Measurements from ENCODE around the gene TRIOBP. TPM values are rescaled to one million over a fixed set of nuclear protein-coding genes. Genes with fewer than 3 reads are reported as not detected.

Gene TRIOBP
- total and polyA plus RNA-seq, 2 donors (not counting 1 experiment from before 2014, with no cell fraction given): 32.9 to 131 TPM

- no peak overlapping the region for H3K9ac ChIP-seq (ENCODE audit: insufficient read depth, low read length)
- DNase-seq (ENCODE audit: low read depth in 2 of 2): no peak
- peaks cover 36% of the 10 kb centered on the region for H3K36me3 ChIP-seq (ENCODE audit: control insufficient read depth, insufficient read depth, low read length)
Observed at GRCh38 chr22:37764622-37765021, 67.8 kb downstream of the TRIOBP start.

GRCh38 chr22:37765498-37765897 lies 68.7 kb downstream of the TRIOBP start:
- Histone ChIP-seq H3K36me3 (ENCODE audit: control insufficient read depth, insufficient read depth, low read length) (peaks cover 33% of the 10 kb centered on the region), H3K4me2 (ENCODE audit: extremely low read depth, insufficient read depth, low read length) (no peak overlapping the region), H3K4me3 (replicated peaks in 1 of 4; ENCODE audit: control extremely low read depth in 1 of 4, insufficient read depth in 1 of 4, low read depth in 3 of 4, low read length in 4 of 4) (no peak overlapping the region), H3K9me3 (ENCODE audit: control insufficient read depth, insufficient read depth, low read depth, low read length) (no peaks in the 10 kb centered on the region), H2AFZ (ENCODE audit: low read length) (no peak overlapping the region), H4K20me1 (ENCODE audit: control insufficient read depth, extremely low read depth, insufficient read depth, low read length) (no peaks in the 10 kb centered on the region), H3K27ac (ENCODE audit: insufficient read depth, low read length) (no peak overlapping the region), H3K27me3 (ENCODE audit: control insufficient read depth, insufficient read depth, low read length) (no peaks in the 10 kb centered on the region), H3K9ac (ENCODE audit: insufficient read depth, low read length) (no peak overlapping the region), H3K79me2 (ENCODE audit: control insufficient read depth, insufficient read depth, low read length) (no peaks in the 10 kb centered on the region), H3K4me1 (ENCODE audit: control insufficient read depth, extremely low read depth, insufficient read depth, low read length) (no peaks in the 10 kb centered on the region)
- no peak for DNase-seq (ENCODE audit: low read depth in 2 of 2)
- TF ChIP-seq EZH2 (IDR thresholded peaks at IDR 0.05; ENCODE audit: low read length, missing control alignments): no peak
- TF ChIP-seq, protein P1, sequence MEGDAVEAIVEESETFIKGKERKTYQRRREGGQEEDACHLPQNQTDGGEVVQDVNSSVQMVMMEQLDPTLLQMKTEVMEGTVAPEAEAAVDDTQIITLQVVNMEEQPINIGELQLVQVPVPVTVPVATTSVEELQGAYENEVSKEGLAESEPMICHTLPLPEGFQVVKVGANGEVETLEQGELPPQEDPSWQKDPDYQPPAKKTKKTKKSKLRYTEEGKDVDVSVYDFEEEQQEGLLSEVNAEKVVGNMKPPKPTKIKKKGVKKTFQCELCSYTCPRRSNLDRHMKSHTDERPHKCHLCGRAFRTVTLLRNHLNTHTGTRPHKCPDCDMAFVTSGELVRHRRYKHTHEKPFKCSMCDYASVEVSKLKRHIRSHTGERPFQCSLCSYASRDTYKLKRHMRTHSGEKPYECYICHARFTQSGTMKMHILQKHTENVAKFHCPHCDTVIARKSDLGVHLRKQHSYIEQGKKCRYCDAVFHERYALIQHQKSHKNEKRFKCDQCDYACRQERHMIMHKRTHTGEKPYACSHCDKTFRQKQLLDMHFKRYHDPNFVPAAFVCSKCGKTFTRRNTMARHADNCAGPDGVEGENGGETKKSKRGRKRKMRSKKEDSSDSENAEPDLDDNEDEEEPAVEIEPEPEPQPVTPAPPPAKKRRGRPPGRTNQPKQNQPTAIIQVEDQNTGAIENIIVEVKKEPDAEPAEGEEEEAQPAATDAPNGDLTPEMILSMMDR (conservative IDR thresholded peaks at IDR 0.05 in 1 of 2, IDR thresholded peaks at IDR 0.05 in 1 of 2; ENCODE audit: low read depth in 1 of 2, low read length in 2 of 2): no peak

More at GRCh38 chr22:37764622-37765021, 67.8 kb downstream of the TRIOBP start:
- no peaks in the 10 kb centered on the region for H3K4me1 ChIP-seq (ENCODE audit: control insufficient read depth, extremely low read depth, insufficient read depth, low read length)
- H3K27ac ChIP-seq (ENCODE audit: insufficient read depth, low read length): no peak overlapping the region
- H3K79me2 ChIP-seq (ENCODE audit: control insufficient read depth, insufficient read depth, low read length): no peaks in the 10 kb centered on the region
- no peaks in the 10 kb centered on the region for H4K20me1 ChIP-seq (ENCODE audit: control insufficient read depth, extremely low read depth, insufficient read depth, low read length)
- H3K4me3 ChIP-seq (replicated peaks in 1 of 4; ENCODE audit: control extremely low read depth in 1 of 4, insufficient read depth in 1 of 4, low read depth in 3 of 4, low read length in 4 of 4): no peak overlapping the region
- no peaks in the 10 kb centered on the region for H3K9me3 ChIP-seq (ENCODE audit: control insufficient read depth, insufficient read depth, low read depth, low read length)
- no peak for TF ChIP-seq EZH2 (IDR thresholded peaks at IDR 0.05; ENCODE audit: low read length, missing control alignments)
- TF ChIP-seq, protein P1 (conservative IDR thresholded peaks at IDR 0.05 in 1 of 2, IDR thresholded peaks at IDR 0.05 in 1 of 2; ENCODE audit: low read depth in 1 of 2, low read length in 2 of 2): no peak
- H3K4me2 ChIP-seq (ENCODE audit: extremely low read depth, insufficient read depth, low read length): no peak overlapping the region
- no peak overlapping the region for H2AFZ ChIP-seq (ENCODE audit: low read length)
- H3K27me3 ChIP-seq (ENCODE audit: control insufficient read depth, insufficient read depth, low read length): no peaks in the 10 kb centered on the region

DNA sequence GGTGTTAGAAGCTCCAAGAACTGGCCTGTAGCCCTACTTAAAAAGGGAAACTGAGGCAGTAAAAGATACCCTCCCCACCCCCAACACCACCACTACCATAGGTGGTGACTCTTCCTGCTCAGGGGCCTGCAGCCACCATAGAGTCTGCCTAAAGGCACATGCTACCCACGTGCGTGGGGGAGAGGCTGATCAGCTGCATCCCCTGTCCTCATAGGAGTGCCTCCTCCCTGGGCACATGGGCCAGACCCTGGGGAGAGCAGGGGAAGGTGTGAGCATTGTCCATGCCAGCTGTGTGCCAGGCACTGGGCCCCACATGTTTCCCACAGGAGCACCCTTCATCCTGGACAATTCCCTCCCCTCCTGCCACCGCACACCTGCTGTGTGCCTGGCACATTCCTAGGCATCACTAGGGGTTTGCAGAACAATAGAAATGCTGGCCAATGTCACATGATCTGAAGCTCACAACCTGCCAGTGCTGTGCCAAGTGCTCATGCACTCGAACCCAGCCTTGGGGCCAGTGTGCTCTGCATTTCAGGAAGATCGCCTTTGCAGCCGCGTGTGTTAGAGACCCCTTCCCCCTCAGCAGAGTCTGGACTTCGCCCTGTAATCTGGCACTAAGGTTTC lies 69.2 kb downstream of the TRIOBP start:
- H3K36me3 ChIP-seq (ENCODE audit: control insufficient read depth, insufficient read depth, low read length): peaks cover 32% of the 10 kb centered on the region

More for the DNA sequence above, 69.2 kb downstream of the TRIOBP start:
- H2AFZ ChIP-seq (ENCODE audit: low read length): no peak overlapping the region
- H3K79me2 ChIP-seq (ENCODE audit: control insufficient read depth, insufficient read depth, low read length): no peaks in the 10 kb centered on the region
- H3K27ac ChIP-seq (ENCODE audit: insufficient read depth, low read length): no peak overlapping the region
- H3K9me3 ChIP-seq (ENCODE audit: control insufficient read depth, insufficient read depth, low read depth, low read length): no peaks in the 10 kb centered on the region
- H3K27me3 ChIP-seq (ENCODE audit: control insufficient read depth, insufficient read depth, low read length): no peaks in the 10 kb centered on the region
- DNase-seq (ENCODE audit: low read depth in 2 of 2): no peak
- TF ChIP-seq, protein P1 (conservative IDR thresholded peaks at IDR 0.05 in 1 of 2, IDR thresholded peaks at IDR 0.05 in 1 of 2; ENCODE audit: low read depth in 1 of 2, low read length in 2 of 2): no peak
- no peak for TF ChIP-seq EZH2 (IDR thresholded peaks at IDR 0.05; ENCODE audit: low read length, missing control alignments)
- no peaks in the 10 kb centered on the region for H3K4me1 ChIP-seq (ENCODE audit: control insufficient read depth, extremely low read depth, insufficient read depth, low read length)
- H3K4me3 ChIP-seq (replicated peaks in 1 of 4; ENCODE audit: control extremely low read depth in 1 of 4, insufficient read depth in 1 of 4, low read depth in 3 of 4, low read length in 4 of 4): no peak overlapping the region
- no peaks in the 10 kb centered on the region for H4K20me1 ChIP-seq (ENCODE audit: control insufficient read depth, extremely low read depth, insufficient read depth, low read length)
- H3K4me2 ChIP-seq (ENCODE audit: extremely low read depth, insufficient read depth, low read length): no peak overlapping the region
- H3K9ac ChIP-seq (ENCODE audit: insufficient read depth, low read length): no peak overlapping the region
